ENCODE results near the gene MYO5A. TPM values are rescaled to one million over a fixed set of nuclear protein-coding genes. Genes with fewer than 3 reads are reported as not detected.

MYO5A gene
- total and polyA plus RNA-seq, 2 donors: 9.1 to 29.5 TPM

- Histone ChIP-seq H3K4me1 (ENCODE audit: insufficient read depth) (no peaks in the 10 kb centered on the region), H3K4me3 (ENCODE audit: low read depth, low read length) (no peak overlapping the region), H3K36me3 (ENCODE audit: insufficient read depth) (peaks cover 3% of the 10 kb centered on the region), H3K27ac (ENCODE audit: low read depth) (no peak overlapping the region)
- no peak for DNase-seq (ENCODE audit: extremely low spot score)
- 79% methylated on average over 4 of the region's 4 CpGs for WGBS
Measured at GRCh38 chr15:52361494-52361893, 167.2 kb downstream of the MYO5A start.

- no peak overlapping the region for H3K27ac ChIP-seq (ENCODE audit: low read depth)
Measured at GRCh38 chr15:52360229-52361203, 168.2 kb downstream of the MYO5A start.

GRCh38 chr15:52359722-52360121 is 169.0 kb downstream of the MYO5A start:
- peaks cover 3% of the 10 kb centered on the region for H3K36me3 ChIP-seq (ENCODE audit: insufficient read depth)
- 69% methylated on average over 1 of the region's 1 CpG for WGBS
- no peak overlapping the region for H3K4me3 ChIP-seq (ENCODE audit: low read depth, low read length)
- DNase-seq (ENCODE audit: extremely low spot score): no peak
- no peaks in the 10 kb centered on the region for H3K4me1 ChIP-seq (ENCODE audit: insufficient read depth)
- no peak overlapping the region for H3K27ac ChIP-seq (ENCODE audit: low read depth)

More at GRCh38 chr15:52360229-52361203, 168.2 kb downstream of the MYO5A start:
- Histone ChIP-seq H3K4me1 (ENCODE audit: insufficient read depth) (no peaks in the 10 kb centered on the region), H3K4me3 (ENCODE audit: low read depth, low read length) (no peak overlapping the region), H3K36me3 (ENCODE audit: insufficient read depth) (peaks cover 3% of the 10 kb centered on the region)
- no peak for DNase-seq (ENCODE audit: extremely low spot score)
- 77% methylated on average over 9 of the region's 9 CpGs for WGBS

GRCh38 chr15:52357949-52358348 is 170.7 kb downstream of the MYO5A start:
- H3K36me3 ChIP-seq (ENCODE audit: insufficient read depth): peaks cover 4% of the 10 kb centered on the region
- DNase-seq (ENCODE audit: extremely low spot score): no peak
- H3K4me3 ChIP-seq (ENCODE audit: low read depth, low read length): no peak overlapping the region
- no peak overlapping the region for H3K27ac ChIP-seq (ENCODE audit: low read depth)
- WGBS: 93% methylated on average over 5 of the region's 5 CpGs
- no peaks in the 10 kb centered on the region for H3K4me1 ChIP-seq (ENCODE audit: insufficient read depth)

- H3K36me3 ChIP-seq (ENCODE audit: insufficient read depth): peaks cover 1% of the 10 kb centered on the region
- WGBS: 94% methylated on average over 1 of the region's 1 CpG
- H3K4me1 ChIP-seq (ENCODE audit: insufficient read depth): no peaks in the 10 kb centered on the region
- DNase-seq (ENCODE audit: extremely low spot score): no peak
- H3K27ac ChIP-seq (ENCODE audit: low read depth): no peak overlapping the region
- no peak overlapping the region for H3K4me3 ChIP-seq (ENCODE audit: low read depth, low read length)
Measured at GRCh38 chr15:52352086-52352485, 176.6 kb downstream of the MYO5A start.

- Histone ChIP-seq H3K27ac (ENCODE audit: low read depth) (no peak overlapping the region), H3K36me3 (ENCODE audit: insufficient read depth) (peaks cover 1% of the 10 kb centered on the region), H3K4me3 (ENCODE audit: low read depth, low read length) (no peak overlapping the region), H3K4me1 (ENCODE audit: insufficient read depth) (no peaks in the 10 kb centered on the region)
- WGBS: 97% methylated on average over 9 of the region's 9 CpGs
- no peak for DNase-seq (ENCODE audit: extremely low spot score)
Measured at GRCh38 chr15:52351206-52351908, 177.3 kb downstream of the MYO5A start.

- no peak for DNase-seq (ENCODE audit: extremely low spot score)
- Histone ChIP-seq H3K4me1 (ENCODE audit: insufficient read depth) (no peaks in the 10 kb centered on the region), H3K4me3 (ENCODE audit: low read depth, low read length) (no peak overlapping the region), H3K27ac (ENCODE audit: low read depth) (no peak overlapping the region), H3K36me3 (ENCODE audit: insufficient read depth) (peaks cover 1% of the 10 kb centered on the region)
- 93% methylated on average over 2 of the region's 2 CpGs for WGBS
Measured at GRCh38 chr15:52350423-52350822, 178.3 kb downstream of the MYO5A start.

- H3K36me3 ChIP-seq (ENCODE audit: insufficient read depth): peaks cover 1% of the 10 kb centered on the region
- 73% methylated on average over 6 of the region's 6 CpGs for WGBS
Measured at GRCh38 chr15:52349052-52349700, 179.5 kb downstream of the MYO5A start.

GRCh38 chr15:52348056-52348745 is 180.5 kb downstream of the MYO5A start:
- Histone ChIP-seq H3K27ac (ENCODE audit: low read depth) (no peak overlapping the region), H3K4me3 (ENCODE audit: low read depth, low read length) (no peak overlapping the region), H3K36me3 (ENCODE audit: insufficient read depth) (no peaks in the 10 kb centered on the region), H3K4me1 (ENCODE audit: insufficient read depth) (no peaks in the 10 kb centered on the region)
- no peak for DNase-seq (ENCODE audit: extremely low spot score)
- 87% methylated on average over 5 of the region's 5 CpGs for WGBS

More at GRCh38 chr15:52349052-52349700, 179.5 kb downstream of the MYO5A start:
- H3K4me1 ChIP-seq (ENCODE audit: insufficient read depth): no peaks in the 10 kb centered on the region
- H3K4me3 ChIP-seq (ENCODE audit: low read depth, low read length): no peak overlapping the region
- no peak for DNase-seq (ENCODE audit: extremely low spot score)
- H3K27ac ChIP-seq (ENCODE audit: low read depth): no peak overlapping the region

GRCh38 chr15:52344592-52344991 is 184.1 kb downstream of the MYO5A start:
- WGBS: 93% methylated on average over 1 of the region's 1 CpG

GRCh38 chr15:52343831-52344230 is 184.8 kb downstream of the MYO5A start:
- Histone ChIP-seq H3K36me3 (ENCODE audit: insufficient read depth) (peaks cover 2% of the 10 kb centered on the region), H3K4me1 (ENCODE audit: insufficient read depth) (no peaks in the 10 kb centered on the region), H3K27ac (ENCODE audit: low read depth) (no peak overlapping the region), H3K4me3 (ENCODE audit: low read depth, low read length) (no peak overlapping the region)
- WGBS: 72% methylated on average over 3 of the region's 3 CpGs
- DNase-seq (ENCODE audit: extremely low spot score): no peak

More at GRCh38 chr15:52344592-52344991, 184.1 kb downstream of the MYO5A start:
- Histone ChIP-seq H3K4me3 (ENCODE audit: low read depth, low read length) (no peak overlapping the region), H3K36me3 (ENCODE audit: insufficient read depth) (peaks cover 2% of the 10 kb centered on the region), H3K4me1 (ENCODE audit: insufficient read depth) (no peaks in the 10 kb centered on the region), H3K27ac (ENCODE audit: low read depth) (no peak overlapping the region)
- no peak for DNase-seq (ENCODE audit: extremely low spot score)

GRCh38 chr15:52340093-52340492 is 188.6 kb downstream of the MYO5A start:
- no peak for DNase-seq (ENCODE audit: extremely low spot score)
- no peak overlapping the region for H3K4me3 ChIP-seq (ENCODE audit: low read depth, low read length)
- H3K27ac ChIP-seq (ENCODE audit: low read depth): no peak overlapping the region
- WGBS: 91% methylated on average over 16 of the region's 16 CpGs
- H3K36me3 ChIP-seq (ENCODE audit: insufficient read depth): peaks cover 2% of the 10 kb centered on the region
- no peaks in the 10 kb centered on the region for H3K4me1 ChIP-seq (ENCODE audit: insufficient read depth)

- DNase-seq (ENCODE audit: extremely low spot score): no peak
- WGBS: 90% methylated on average over 1 of the region's 1 CpG
- H3K36me3 ChIP-seq (ENCODE audit: insufficient read depth): peaks cover 2% of the 10 kb centered on the region
- H3K4me3 ChIP-seq (ENCODE audit: low read depth, low read length): no peak overlapping the region
- H3K27ac ChIP-seq (ENCODE audit: low read depth): no peak overlapping the region
- no peaks in the 10 kb centered on the region for H3K4me1 ChIP-seq (ENCODE audit: insufficient read depth)
Measured at GRCh38 chr15:52338891-52339290, 189.8 kb downstream of the MYO5A start.

All from urinary bladder (tissue), 4 donors.